Uterus (tissue), 4 donors: ENCODE data around the gene TPI1. TPM values are rescaled to one million over a fixed set of nuclear protein-coding genes. Genes with fewer than 3 reads are reported as not detected.

ENCODE experiments used
- DNase-seq, 2 donors: peaks; one replicate each; pipeline ENCODE4 v3.0.0-alpha.2; 2019 to 2020
- H3K27ac ChIP-seq, 2 donors: fragments of 200-600 bp; sonication (generic); 1 replicate in 1 of 2; 2 replicates in 1 of 2; pipeline ENCODE4 v1.5.1; 2016 to 2018
- H3K27me3 ChIP-seq, 2 donors: fragments of 200-600 bp; sonication (generic); one replicate each; pipeline ENCODE4 v1.5.1; 2018 to 2019; ENCODE audit warnings: control low read depth in 1 of 2
- H3K36me3 ChIP-seq, 2 donors: fragments of 200-600 bp; sonication (generic); one replicate each; pipeline ENCODE4 v1.5.1; 2019; ENCODE audit warnings: control low read depth in 1 of 2
- H3K4me1 ChIP-seq, 2 donors: fragments of 200-600 bp; sonication (generic); one replicate each; pipeline ENCODE4 v1.5.1; 2018 to 2019; ENCODE audit warnings: control low read depth in 1 of 2
- H3K4me3 ChIP-seq, 2 donors: fragments of 200-600 bp; sonication (generic); 1 replicate in 1 of 2; 2 replicates in 1 of 2; pipeline ENCODE4 v1.5.1; 2018 to 2019; ENCODE audit warnings: mild to moderate bottlenecking in 1 of 2
- H3K9me3 ChIP-seq, 2 donors: fragments of 200-600 bp; sonication (generic); one replicate each; pipeline ENCODE4 v1.5.1; 2019; ENCODE audit warnings: control low read depth in 1 of 2
- CTCF ChIP-seq, 4 experiments: fragments of 200-600 bp in 2 of 4; fragments of 450-650 bp in 2 of 4; sonication (generic) in 2 of 4; IDR thresholded peaks; one replicate each; pipeline ENCODE4 v1.5.1; 2016 to 2019; ENCODE audit warnings: antibody characterized with exemption in 4 of 4, mild to moderate bottlenecking in 2 of 4, moderate library complexity in 1 of 4
- POLR2A ChIP-seq, 2 donors: fragments of 450-650 bp; IDR thresholded peaks; one replicate each; pipeline ENCODE4 v1.6.1; 2016; ENCODE audit warnings: antibody characterized with exemption in 2 of 2, mild to moderate bottlenecking in 1 of 2, moderate library complexity in 1 of 2
- intact Hi-C: fragments of 100-400 bp; cut with DNase I; formaldehyde crosslinking; loops from one replicate; pipeline ENCODE4 v1.15.1; 2023; ENCODE audit warnings: low total_unique reads
- total RNA-seq, 4 donors: library from RNA; depleted of rRNA in 3 of 4; stranded (reverse); fragments of >200 nt in 3 of 4; gene quantifications; one replicate each; pipeline versions ENCODE4 v1.1.0 to v1.2.4, GENCODE V29; 2014 to 2023
- donor health status: DM: yes; HTN: yes; CAD: no.

Gene TPI1
- total RNA-seq, 4 donors from 2014 or later = 159 to 307 (median 240) TPM

GRCh38 chr12:6858799-6859198 lies 8.5 kb upstream of the TPI1 start:
- no peak overlapping the region for H3K27ac ChIP-seq
- H3K27me3 ChIP-seq = no peaks in the 10 kb centered on the region
- H3K4me3 ChIP-seq = no peak overlapping the region
- no peaks in the 10 kb centered on the region for H3K9me3 ChIP-seq
- no peaks in the 10 kb centered on the region for H3K36me3 ChIP-seq
- no peak for DNase-seq
- intact Hi-C loops = no loop called here
- no peak for TF ChIP-seq CTCF (IDR thresholded peaks at IDR 0.05)
- TF ChIP-seq POLR2A (IDR thresholded peaks at IDR 0.05) = no peak
- H3K4me1 ChIP-seq = no peaks in the 10 kb centered on the region

- intact Hi-C loops = no loop called here
- Histone ChIP-seq H3K27me3 (no peaks in the 10 kb centered on the region), H3K4me3 (no peak overlapping the region), H3K4me1 (no peaks in the 10 kb centered on the region), H3K27ac (no peak overlapping the region), H3K9me3 (no peaks in the 10 kb centered on the region), H3K36me3 (no peaks in the 10 kb centered on the region)
- no peak for TF ChIP-seq POLR2A (IDR thresholded peaks at IDR 0.05)
- no peak for TF ChIP-seq CTCF (IDR thresholded peaks at IDR 0.05)
- DNase-seq = no peak
Observed at GRCh38 chr12:6860116-6860515, 7.2 kb upstream of the TPI1 start.

DNA sequence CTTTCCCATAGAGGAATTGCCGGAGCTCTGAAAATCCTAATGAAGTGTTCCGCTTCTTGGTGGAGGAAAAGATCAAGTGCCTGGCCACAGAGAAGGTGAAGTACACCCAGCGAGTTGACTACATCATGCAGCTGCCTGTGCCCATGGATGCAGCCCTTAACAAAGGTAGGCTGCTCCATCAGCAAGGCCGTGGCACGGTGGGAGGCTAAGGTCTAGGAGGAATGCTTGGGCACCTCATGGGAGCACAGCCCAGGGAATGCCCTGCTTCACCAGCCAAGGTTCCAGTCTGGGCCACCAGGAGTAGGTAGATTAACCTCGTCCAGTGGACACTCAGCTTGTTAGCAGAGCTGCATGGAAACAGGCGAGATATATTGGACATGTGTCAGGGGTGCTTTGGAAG lies 6.4 kb upstream of the TPI1 start:
- Histone ChIP-seq H3K36me3 (no peaks in the 10 kb centered on the region), H3K4me1 (no peaks in the 10 kb centered on the region), H3K27ac (no peak overlapping the region), H3K4me3 (no peak overlapping the region), H3K27me3 (no peaks in the 10 kb centered on the region), H3K9me3 (no peaks in the 10 kb centered on the region)
- TF ChIP-seq CTCF (IDR thresholded peaks at IDR 0.05) = no peak
- no peak for TF ChIP-seq POLR2A (IDR thresholded peaks at IDR 0.05)
- intact Hi-C loops = no loop called here
- DNase-seq = no peak

- Histone ChIP-seq H3K4me1 (no peaks in the 10 kb centered on the region), H3K36me3 (no peaks in the 10 kb centered on the region), H3K4me3 (no peak overlapping the region), H3K27ac (no peak overlapping the region), H3K9me3 (no peaks in the 10 kb centered on the region), H3K27me3 (no peaks in the 10 kb centered on the region)
- intact Hi-C loops = no loop called here
- TF ChIP-seq CTCF (IDR thresholded peaks at IDR 0.05) (no peak), POLR2A (IDR thresholded peaks at IDR 0.05) (no peak)
- no peak for DNase-seq
Observed at GRCh38 chr12:6861391-6861790, 5.9 kb upstream of the TPI1 start.

DNA sequence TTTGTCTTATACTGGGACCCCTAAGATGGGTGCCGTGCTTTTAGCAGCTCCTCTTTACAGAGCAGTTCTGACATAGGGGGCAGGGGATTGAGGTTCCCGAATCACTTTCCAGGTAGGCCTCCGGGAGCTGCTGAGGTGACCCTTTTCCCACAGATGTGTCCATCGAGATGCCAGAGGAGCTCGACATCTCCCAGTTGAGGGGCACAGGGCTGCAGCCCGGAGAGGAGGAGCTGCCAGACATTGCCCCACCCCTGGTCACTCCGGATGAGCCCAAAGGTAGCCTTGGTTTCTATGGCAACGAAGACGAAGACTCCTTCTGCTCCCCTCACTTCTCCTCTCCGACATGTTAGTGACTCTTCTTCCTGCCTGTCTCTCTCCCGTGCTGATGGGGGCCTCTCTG lies 4.3 kb upstream of the TPI1 start:
- H3K4me1 ChIP-seq = no peaks in the 10 kb centered on the region
- H3K4me3 ChIP-seq = no peak overlapping the region
- DNase-seq = no peak
- H3K27ac ChIP-seq = no peak overlapping the region
- intact Hi-C loops = no loop called here
- H3K36me3 ChIP-seq = no peaks in the 10 kb centered on the region
- no peaks in the 10 kb centered on the region for H3K9me3 ChIP-seq
- no peaks in the 10 kb centered on the region for H3K27me3 ChIP-seq
- TF ChIP-seq CTCF (IDR thresholded peaks at IDR 0.05) = no peak
- TF ChIP-seq POLR2A (IDR thresholded peaks at IDR 0.05) = no peak
